T-helper 1 cell treated with Interleukin-12 subunit alpha and Interleukin-12 subunit beta and Interleukin-4 antibody, amounts not matched to agents 30 μg/mL and 1 μg/mL, for 36 hours (primary cell): ENCODE measurements around the gene ESCO1.
"Not testable (repeated sequence)": the region's sequence is repeated elsewhere in the genome, so short reads cannot be mapped to it uniquely, and the experiment has no call there.

Experiments used
- H3K27ac Mint-ChIP-seq: one replicate; pipeline ENCODE4 v1.8.0; 2021; ENCODE audit warnings: mild to moderate bottlenecking, mixed read lengths
- H3K27me3 Mint-ChIP-seq: one replicate; pipeline ENCODE4 v1.8.0; 2021; ENCODE audit warnings: low read depth, mixed read lengths
- H3K36me3 Mint-ChIP-seq: one replicate; pipeline ENCODE4 v1.8.0; 2021; ENCODE audit warnings: low read depth, mixed read lengths
- H3K4me1 Mint-ChIP-seq: one replicate; pipeline ENCODE4 v1.8.0; 2021; ENCODE audit warnings: low read depth, mixed read lengths
- H3K4me3 Mint-ChIP-seq: one replicate; pipeline ENCODE4 v1.8.0; 2021; ENCODE audit warnings: mild to moderate bottlenecking, moderate library complexity, mixed read lengths
- H3K9me3 Mint-ChIP-seq: one replicate; pipeline ENCODE4 v1.8.0; 2021; ENCODE audit warnings: mixed read lengths

Gene ESCO1

GRCh38 chr18:21599585-21600525, 649 bp downstream of the ESCO1 start:
- peaks cover 2% of the 10 kb centered on the region for H3K36me3 Mint-ChIP-seq
- H3K27me3 Mint-ChIP-seq = peaks cover 1% of the 10 kb centered on the region
- H3K4me1 Mint-ChIP-seq = peaks cover 31% of the 10 kb centered on the region
- H3K9me3 Mint-ChIP-seq = no peaks in the 10 kb centered on the region
- H3K4me3 Mint-ChIP-seq = peak overlapping the region; percentile 99
- H3K27ac Mint-ChIP-seq = peak overlapping the region; percentile 99

- peak overlapping the region; percentile 99 for H3K4me3 Mint-ChIP-seq
- H3K9me3 Mint-ChIP-seq = no peaks in the 10 kb centered on the region
- H3K27me3 Mint-ChIP-seq = no peaks in the 10 kb centered on the region
- peak overlapping the region; percentile 99 for H3K27ac Mint-ChIP-seq
- peaks cover 2% of the 10 kb centered on the region for H3K36me3 Mint-ChIP-seq
- H3K4me1 Mint-ChIP-seq = peaks cover 28% of the 10 kb centered on the region
Measured at GRCh38 chr18:21598726-21599584, 1.5 kb downstream of the ESCO1 start.

- H3K4me1 Mint-ChIP-seq = peaks cover 30% of the 10 kb centered on the region
Measured at GRCh38 chr18:21597620-21598019, 2.9 kb downstream of the ESCO1 start.

GRCh38 chr18:21593540-21594257, 6.8 kb downstream of the ESCO1 start:
- no peak overlapping the region for H3K27ac Mint-ChIP-seq
- no peaks in the 10 kb centered on the region for H3K9me3 Mint-ChIP-seq
- peaks cover 5% of the 10 kb centered on the region for H3K36me3 Mint-ChIP-seq
- no peaks in the 10 kb centered on the region for H3K27me3 Mint-ChIP-seq
- peaks cover 14% of the 10 kb centered on the region for H3K4me1 Mint-ChIP-seq
- H3K4me3 Mint-ChIP-seq = no peak overlapping the region

More at GRCh38 chr18:21597620-21598019, 2.9 kb downstream of the ESCO1 start:
- Mint-ChIP-seq H3K4me3 (no peak overlapping the region), H3K36me3 (peaks cover 4% of the 10 kb centered on the region), H3K9me3 (no peaks in the 10 kb centered on the region), H3K27ac (no peak overlapping the region), H3K27me3 (no peaks in the 10 kb centered on the region)

GRCh38 chr18:21592361-21592760, 8.1 kb downstream of the ESCO1 start:
- not testable (repeated sequence) for H3K4me1 Mint-ChIP-seq

GRCh38 chr18:21584391-21584790, 16.1 kb downstream of the ESCO1 start:
- Mint-ChIP-seq H3K4me3 (no peak overlapping the region), H3K27me3 (no peaks in the 10 kb centered on the region), H3K4me1 (peaks cover 7% of the 10 kb centered on the region), H3K36me3 (peaks cover 5% of the 10 kb centered on the region), H3K9me3 (no peaks in the 10 kb centered on the region), H3K27ac (no peak overlapping the region)

More at GRCh38 chr18:21592361-21592760, 8.1 kb downstream of the ESCO1 start:
- not testable (repeated sequence) for H3K27me3 Mint-ChIP-seq, H3K9me3 Mint-ChIP-seq, H3K36me3 Mint-ChIP-seq, H3K27ac Mint-ChIP-seq, H3K4me3 Mint-ChIP-seq

- H3K9me3 Mint-ChIP-seq = no peaks in the 10 kb centered on the region
- H3K27me3 Mint-ChIP-seq = no peaks in the 10 kb centered on the region
- no peak overlapping the region for H3K4me3 Mint-ChIP-seq
- H3K36me3 Mint-ChIP-seq = peaks cover 42% of the 10 kb centered on the region
- no peak overlapping the region for H3K27ac Mint-ChIP-seq
- peaks cover 3% of the 10 kb centered on the region for H3K4me1 Mint-ChIP-seq
Measured at GRCh38 chr18:21575656-21576055, 24.8 kb downstream of the ESCO1 start.

GRCh38 chr18:21571772-21572171, 28.7 kb downstream of the ESCO1 start:
- Mint-ChIP-seq H3K27me3 (no peaks in the 10 kb centered on the region), H3K36me3 (peaks cover 39% of the 10 kb centered on the region)

GRCh38 chr18:21559195-21559594, 41.3 kb downstream of the ESCO1 start:
- Mint-ChIP-seq H3K4me1 (peaks cover 2% of the 10 kb centered on the region), H3K4me3 (no peak overlapping the region), H3K9me3 (no peaks in the 10 kb centered on the region), H3K36me3 (peaks cover 19% of the 10 kb centered on the region), H3K27ac (no peak overlapping the region), H3K27me3 (no peaks in the 10 kb centered on the region)

More at GRCh38 chr18:21571772-21572171, 28.7 kb downstream of the ESCO1 start:
- Mint-ChIP-seq H3K27ac (no peak overlapping the region), H3K4me3 (no peak overlapping the region), H3K4me1 (peaks cover 1% of the 10 kb centered on the region), H3K9me3 (no peaks in the 10 kb centered on the region)

- Mint-ChIP-seq H3K4me3 (no peak overlapping the region), H3K9me3 (no peaks in the 10 kb centered on the region), H3K27me3 (no peaks in the 10 kb centered on the region), H3K4me1 (no peaks in the 10 kb centered on the region), H3K36me3 (peaks cover 20% of the 10 kb centered on the region), H3K27ac (no peak overlapping the region)
Measured at GRCh38 chr18:21557607-21558253, 42.8 kb downstream of the ESCO1 start.

GRCh38 chr18:21550510-21550970, 50.0 kb downstream of the ESCO1 start:
- Mint-ChIP-seq H3K27ac (no peak overlapping the region), H3K36me3 (peaks cover 27% of the 10 kb centered on the region), H3K9me3 (no peaks in the 10 kb centered on the region), H3K4me1 (peaks cover 5% of the 10 kb centered on the region), H3K4me3 (no peak overlapping the region), H3K27me3 (no peaks in the 10 kb centered on the region)

GRCh38 chr18:21548647-21549046, 51.9 kb downstream of the ESCO1 start:
- H3K4me1 Mint-ChIP-seq = peaks cover 5% of the 10 kb centered on the region
- H3K27ac Mint-ChIP-seq = no peak overlapping the region
- no peak overlapping the region for H3K4me3 Mint-ChIP-seq
- peaks cover 23% of the 10 kb centered on the region for H3K36me3 Mint-ChIP-seq
- no peaks in the 10 kb centered on the region for H3K9me3 Mint-ChIP-seq
- no peaks in the 10 kb centered on the region for H3K27me3 Mint-ChIP-seq

- H3K36me3 Mint-ChIP-seq = peaks cover 16% of the 10 kb centered on the region
- H3K9me3 Mint-ChIP-seq = no peaks in the 10 kb centered on the region
- no peak overlapping the region for H3K4me3 Mint-ChIP-seq
- peaks cover under 1% of the 10 kb centered on the region for H3K4me1 Mint-ChIP-seq
- no peaks in the 10 kb centered on the region for H3K27me3 Mint-ChIP-seq
- H3K27ac Mint-ChIP-seq = no peak overlapping the region
Measured at GRCh38 chr18:21546423-21546822, 54.1 kb downstream of the ESCO1 start.

- no peak overlapping the region for H3K4me3 Mint-ChIP-seq
- H3K27me3 Mint-ChIP-seq = no peaks in the 10 kb centered on the region
- peaks cover 19% of the 10 kb centered on the region for H3K36me3 Mint-ChIP-seq
- H3K4me1 Mint-ChIP-seq = no peaks in the 10 kb centered on the region
- H3K9me3 Mint-ChIP-seq = no peaks in the 10 kb centered on the region
- H3K27ac Mint-ChIP-seq = no peak overlapping the region
Measured at GRCh38 chr18:21538230-21538629, 62.3 kb downstream of the ESCO1 start.
